Cerebellar nuclear complex (tissue), 1 donor: ENCODE data around the gene TMCO4.
"Not testable (repeated sequence)": the region's sequence is repeated elsewhere in the genome, so short reads cannot be mapped to it uniquely, and the experiment has no call there.

Experiments
- DNase-seq, 2 experiments: peaks; one replicate each; lab custom pipeline; 2025; lab: John Stamatoyannopoulos, UW

The TMCO4 gene

DNA sequence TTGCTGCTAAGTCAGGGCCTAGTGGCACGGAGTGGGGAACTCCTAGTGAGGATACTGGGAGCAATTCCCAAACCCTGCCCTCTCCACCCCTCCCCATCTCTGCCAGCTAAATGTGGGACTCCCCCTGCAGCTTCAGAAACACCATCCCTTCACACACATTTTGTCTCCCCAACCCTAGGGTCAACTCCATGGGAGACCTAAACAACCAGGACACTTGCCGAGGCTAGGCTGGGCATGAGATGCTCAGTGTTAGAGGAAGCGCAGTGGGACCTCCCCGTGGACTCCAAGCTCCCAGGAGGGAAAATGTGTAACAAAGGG, 13.9 kb upstream of the TMCO4 start:
- DNase-seq: no peak

DNA sequence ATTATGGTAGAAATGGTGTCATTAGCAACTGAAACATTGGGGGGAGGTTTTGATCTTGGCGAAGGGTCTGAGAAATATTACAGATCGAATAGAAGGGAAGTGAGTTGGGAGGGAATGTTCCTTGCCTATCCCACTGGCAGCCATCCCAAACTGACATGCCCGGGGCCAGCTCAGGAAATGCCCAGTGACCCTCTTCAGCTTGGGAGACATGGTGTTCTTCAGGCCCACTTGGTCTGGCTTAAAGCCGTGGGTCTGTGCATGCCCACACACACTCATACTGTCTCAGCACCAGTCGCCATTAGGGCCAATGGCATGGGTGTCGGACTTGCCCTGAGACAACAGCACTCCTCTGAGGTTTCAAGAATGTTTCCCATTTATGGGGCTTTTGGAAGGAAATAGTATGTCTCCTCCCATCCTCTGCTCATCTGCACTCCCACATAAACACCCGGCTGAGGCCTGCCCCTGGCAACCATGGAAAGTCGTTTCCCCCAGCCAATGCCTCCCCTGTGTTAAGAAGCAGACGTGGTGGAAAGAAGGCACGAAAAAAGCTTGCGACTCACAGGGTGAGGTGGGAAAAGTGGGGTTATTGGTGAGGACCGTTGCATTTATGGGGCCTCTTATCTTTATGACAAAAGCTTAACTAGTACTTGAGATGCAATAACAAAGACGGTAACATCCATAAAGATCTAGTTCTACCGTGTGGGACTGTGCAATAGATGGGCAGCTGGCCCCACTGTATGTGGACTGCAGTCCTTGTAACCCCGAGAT, 13.3 kb upstream of the TMCO4 start:
- no peak for DNase-seq

DNA sequence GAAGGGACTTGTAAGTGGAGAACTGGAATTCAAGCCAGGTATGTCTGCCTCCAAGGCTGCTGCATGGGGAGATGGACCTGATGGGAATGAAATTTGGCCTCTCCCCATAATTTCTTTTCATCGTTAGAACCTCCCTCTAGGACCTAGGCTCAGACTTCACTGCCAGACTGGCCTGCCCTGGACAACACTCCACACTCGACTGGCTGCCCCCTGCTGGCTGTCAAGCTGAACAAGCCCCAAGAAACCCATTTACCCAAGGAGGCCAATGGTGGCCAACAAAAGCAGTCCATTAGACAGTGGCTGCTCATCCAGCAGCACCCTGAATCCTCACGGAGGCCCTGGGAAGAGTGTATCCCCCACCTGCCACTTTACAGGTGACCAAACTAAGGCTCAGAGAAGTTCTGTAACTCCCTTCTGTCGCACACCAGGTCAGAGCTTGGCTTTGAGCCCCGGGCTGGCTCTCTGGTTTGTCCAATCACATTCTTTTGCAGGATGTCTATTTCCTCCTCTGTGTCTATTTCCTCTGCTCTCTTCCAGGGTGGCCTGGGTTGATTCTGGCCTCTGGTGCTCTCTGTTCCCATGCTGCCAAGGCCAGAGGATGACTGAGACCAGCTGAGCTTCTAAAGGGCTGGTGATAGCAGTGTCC, 11.6 kb upstream of the TMCO4 start:
- no peak for DNase-seq

DNA sequence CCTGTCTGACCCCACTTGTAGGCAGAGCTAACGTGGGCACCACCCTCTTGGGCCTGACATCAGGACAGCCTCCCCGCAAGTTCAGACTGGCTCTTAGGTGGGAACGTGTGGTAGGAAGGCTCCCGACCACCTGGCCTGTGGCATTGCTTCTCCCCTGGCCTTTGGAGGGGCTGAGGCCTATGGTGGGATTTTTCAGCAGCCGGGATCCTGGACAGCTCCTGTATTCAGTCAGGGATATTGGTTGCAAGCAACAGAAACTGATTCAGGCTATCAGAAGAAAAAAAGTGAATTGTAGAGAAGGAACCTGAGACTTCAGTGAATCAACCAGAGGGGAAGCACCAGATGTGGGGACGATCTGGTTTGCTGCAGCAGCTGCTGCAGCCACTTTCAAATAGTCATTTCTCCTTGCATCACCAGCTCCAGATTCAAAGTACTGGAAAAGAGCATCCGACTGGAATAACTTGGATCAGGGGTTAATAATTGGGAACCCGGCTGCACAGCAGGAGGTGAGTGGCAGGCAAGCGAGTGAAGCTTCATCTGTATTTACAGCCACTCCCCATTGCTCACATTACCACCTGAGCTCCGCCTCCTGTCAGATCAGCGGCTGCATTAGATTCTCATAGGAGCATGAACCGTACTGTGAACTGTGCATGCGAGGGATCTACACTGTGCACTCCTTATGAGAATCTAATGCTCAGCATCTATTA, 9.5 kb upstream of the TMCO4 start:
- DNase-seq: no peak

DNA sequence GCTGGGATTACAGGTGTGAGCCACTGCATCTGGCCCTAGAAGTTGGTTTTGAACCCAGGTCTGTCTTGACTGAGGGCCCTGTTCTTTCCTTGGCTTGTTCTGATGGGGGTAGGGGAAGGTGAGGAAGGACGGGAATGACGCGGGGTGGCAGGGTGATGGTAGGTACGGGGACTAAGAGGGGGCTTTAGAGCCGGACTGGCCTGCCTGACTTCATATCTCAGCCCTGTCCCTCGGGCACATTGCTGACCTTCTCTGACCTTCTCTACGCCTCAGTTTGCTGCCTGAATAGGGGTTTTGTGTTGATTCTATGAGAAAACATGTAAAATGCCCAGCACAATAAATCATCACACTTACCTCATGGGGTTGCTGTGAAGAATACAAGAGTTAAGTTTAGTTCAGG, 8.6 kb upstream of the TMCO4 start:
- DNase-seq: no peak

DNA sequence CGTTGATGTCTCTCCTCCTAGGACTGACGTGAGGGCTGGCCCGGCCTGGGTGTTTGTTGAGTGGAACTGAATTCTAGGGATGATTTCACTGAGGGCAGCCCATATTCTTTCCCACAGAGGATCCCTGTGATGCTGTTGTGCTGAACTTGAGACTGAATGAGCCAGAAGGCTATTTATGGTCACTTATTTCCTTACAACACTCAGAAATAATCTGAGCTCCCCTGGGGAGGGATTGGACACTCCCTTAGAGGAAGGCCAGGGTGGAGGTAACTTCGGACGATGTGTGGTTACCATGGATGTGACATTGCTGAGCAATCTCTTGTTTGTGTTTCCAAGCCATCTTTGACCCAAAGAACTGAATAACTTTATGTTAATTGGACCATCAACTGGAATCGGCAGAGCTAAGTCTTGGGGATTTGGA, 5.1 kb upstream of the TMCO4 start:
- no peak for DNase-seq

DNA sequence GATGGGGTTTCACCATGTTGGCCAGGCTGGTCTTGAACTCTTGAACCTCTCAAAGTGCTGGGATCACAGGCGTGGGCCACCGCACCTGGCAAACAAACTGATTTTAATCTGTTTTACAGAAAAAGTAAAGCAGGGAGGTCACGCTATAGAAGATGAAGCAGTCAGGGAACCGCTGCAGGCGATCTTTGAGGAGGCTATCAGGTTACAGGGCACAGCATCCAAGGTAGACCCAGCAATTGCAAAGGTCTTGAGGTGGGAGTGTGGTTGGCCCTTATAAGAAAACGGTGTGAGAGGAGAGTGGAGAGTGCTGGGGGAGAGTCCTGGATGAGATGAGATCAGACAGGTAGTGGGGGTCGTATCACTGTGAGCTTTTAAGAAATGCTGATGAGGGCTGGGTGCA, 2.6 kb upstream of the TMCO4 start:
- DNase-seq: no peak

DNA sequence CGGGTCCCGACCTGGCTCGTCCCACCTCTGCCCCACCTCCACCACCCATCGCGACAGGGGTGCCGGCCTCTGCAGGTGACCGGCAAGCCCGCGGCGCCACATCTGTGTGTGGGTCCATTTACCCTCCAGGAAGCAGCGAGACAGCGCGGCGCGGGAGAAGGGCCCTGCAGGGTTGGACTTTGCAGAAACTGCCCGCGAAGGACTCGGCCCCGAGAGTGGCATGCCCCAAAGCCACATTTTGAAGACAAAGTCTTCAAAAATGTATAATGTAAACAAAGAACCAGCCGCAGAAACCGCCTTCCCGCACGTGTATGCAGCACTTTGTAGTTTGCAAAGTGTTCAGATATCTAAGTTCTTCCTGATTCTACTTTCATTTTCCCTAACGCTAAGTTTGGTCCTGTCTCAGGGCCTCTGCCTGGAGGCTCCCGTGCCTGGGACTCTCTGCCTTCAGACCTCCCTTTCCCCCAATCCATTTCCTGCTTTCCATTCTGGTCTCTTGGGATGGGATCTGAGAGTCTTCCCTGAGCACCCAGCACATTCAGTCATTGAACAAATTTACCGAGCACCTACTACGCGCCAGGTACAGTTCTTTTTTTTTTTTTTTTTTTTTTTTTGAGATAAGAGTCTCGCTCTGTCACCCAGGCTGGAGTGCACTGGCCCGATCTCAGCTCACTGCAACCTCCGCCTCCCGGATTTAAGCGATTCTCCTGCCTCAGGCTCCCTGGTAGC, 524 bp upstream of the TMCO4 start:
- no peak for DNase-seq

DNA sequence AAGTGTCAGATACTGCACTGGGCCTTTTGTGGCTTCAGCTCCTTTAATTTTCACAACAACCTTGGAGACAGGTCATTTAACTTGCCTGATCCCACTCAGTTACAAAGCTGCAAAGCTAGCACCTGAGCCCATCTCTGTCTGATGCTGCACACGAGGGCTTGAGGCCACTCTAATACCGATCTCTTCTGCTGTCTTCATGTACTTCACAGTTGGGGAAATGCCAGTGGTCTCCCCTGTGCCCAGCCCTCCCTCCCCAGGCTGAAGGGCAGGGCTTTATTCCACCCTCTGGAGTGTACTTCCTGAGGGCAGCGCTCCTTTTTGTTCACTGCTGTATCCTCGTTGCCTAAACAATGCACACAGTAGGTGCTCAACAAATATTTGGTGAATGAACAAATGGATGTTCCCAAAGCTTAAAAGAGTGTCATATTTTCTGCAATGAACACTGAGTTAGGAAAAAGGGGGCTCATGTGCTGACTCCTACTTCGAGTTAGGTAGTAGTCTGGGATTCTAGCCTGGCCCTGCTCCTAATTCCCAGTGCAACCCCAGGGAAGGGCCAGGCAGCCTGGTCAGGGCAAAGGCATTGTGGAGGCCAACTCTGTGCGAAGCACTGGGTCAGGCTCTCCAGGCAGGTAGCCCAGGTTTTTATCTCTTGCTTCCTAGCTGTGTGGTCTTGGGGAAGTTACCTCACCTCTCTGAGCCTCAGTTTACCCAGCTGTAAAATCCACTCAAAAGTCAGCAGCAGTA, 1.1 kb downstream of the TMCO4 start:
- DNase-seq: no peak

DNA sequence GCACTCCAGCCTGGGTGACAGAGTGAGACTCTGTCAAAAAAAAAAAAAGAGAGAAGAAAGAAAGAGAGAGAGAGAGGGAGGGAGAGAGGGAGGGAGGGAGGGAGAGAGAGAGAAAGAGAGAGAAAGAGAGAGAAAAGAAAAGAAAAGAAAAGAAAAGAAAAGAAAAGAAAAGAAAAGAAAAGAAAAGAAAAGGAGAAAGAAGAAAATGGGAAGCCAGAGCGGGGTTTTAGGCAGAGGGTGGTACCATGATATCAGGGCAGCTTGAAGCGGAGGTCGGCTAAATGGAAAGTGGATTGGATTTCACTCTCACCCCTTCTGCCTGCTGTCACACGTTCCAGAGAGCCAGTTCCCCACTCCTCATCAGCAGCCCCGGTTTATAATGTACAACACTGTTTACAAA, 1.9 kb downstream of the TMCO4 start:
- DNase-seq: no peak

DNA sequence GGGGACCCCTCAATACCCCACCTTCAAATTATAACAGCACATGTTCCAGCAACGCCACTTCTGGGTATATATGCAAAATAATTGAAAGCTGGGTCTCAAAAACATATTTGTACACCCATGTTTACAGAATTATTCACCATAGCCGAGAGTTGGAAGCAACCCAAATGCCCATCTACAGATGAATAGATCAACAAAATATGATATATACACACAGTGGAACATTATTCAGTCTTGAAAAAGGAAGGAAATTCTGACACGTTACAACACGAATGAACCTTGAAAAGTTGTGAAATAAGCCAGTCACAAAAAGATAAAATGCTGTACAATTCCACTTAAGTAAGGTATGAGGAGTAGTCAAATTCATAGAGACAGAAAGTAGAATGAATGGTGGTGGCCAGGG, 5.1 kb downstream of the TMCO4 start:
- no peak for DNase-seq

DNA sequence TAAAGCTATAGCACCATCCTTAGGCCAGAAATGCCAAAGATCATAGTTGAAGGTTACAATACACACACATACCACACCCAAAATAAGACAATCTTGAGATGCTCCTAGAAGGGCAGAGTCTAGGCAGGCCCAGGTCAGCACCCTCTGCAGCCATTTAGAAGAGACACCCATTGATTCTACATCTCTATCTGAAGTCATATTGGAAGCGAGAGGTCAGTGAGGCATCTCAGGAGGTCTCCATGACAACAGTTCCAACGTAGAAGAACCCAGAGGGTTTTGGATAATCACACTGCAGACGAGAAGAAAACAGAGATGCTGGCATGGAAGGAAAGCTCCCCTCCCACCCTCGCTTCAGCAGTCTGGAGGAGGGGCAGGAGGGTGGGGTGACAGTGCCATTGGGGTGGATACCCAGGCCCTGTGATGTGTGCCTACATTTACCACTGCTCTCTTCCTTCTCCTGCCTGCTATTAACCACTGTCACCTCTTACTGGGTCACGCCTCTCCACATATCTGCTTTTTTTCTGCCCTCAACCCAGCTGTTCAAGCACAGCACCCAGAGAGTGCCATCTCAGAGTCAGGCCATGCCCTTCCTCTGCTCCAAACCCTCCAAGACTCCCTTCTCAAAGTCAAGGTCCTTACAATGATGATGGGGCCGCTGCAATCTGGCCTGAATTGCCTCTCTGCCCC, 6.2 kb downstream of the TMCO4 start:
- DNase-seq: no peak

DNA sequence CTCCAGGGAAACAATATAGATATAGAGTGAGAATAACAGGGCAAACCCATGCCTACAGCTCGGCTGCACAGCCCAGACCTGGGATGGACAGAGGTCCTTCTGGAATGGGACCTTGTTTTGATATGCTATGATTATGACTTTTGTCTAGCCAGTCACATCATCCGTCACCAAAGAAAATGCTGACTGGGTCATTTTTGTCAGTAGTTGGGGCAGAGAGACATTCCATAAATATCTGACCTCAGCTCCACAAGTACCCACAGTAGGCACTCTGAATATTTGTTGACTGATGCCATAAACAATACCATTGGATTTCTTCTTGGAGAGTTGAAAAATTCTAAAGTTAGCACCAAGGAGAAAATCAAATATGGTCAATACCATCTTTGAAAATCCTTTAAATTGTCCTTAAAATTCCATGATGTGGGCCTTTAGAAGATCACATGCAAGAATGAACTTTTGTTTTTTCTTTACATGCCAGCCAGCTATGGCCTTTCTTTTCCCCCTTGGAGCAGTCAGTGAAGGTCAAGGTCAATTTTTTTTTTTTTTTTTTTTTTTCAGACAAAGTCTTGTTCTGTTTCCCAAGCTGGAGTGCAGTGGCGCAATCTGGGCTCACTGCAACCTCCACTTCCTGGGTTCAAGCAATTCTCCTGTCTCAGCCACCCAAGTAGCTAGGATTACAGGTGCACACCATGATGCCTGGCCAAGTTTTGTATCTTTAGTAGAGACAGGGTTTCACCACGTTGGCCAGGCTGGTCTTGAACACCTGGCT, 7.3 kb downstream of the TMCO4 start:
- no peak for DNase-seq

DNA sequence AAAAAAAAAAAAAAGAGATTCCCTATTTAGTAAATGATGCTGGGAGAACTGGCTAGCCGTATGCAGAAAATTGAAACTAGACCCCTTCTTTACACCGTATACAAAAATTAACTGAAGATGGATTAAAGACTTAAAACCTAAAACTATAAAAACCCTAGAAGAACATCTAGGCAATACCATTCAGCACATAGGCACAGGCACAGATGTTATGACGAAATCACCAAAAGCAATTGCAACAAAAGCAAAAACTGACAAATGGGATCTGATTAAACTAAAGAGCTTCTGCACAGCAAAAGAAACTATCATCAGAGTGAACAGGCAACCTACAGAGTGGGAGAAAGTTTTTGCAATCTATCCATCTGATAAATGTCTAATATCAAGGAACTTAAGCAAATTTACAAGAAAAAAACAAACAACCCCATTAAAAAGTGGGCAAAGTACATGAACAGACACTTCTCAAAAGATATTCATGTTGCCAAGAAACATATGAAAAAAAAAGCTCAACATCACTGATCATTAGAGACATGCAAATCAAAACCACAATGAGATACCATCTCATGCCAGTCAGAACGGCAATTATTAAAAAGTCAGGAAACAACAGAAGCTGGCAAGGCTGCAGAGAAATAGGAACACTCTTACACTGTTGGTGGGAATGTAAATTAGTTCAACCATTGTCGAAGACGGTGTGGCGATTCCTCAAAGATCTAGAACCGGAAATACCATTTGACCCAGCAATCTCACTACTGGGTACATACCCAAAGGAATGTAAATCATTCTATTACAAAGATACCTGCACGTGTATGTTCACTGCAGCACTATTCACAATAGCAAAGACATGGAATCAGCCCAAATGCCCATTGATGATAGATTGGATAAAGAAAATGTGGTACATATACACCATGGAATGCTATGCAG, 9.4 kb downstream of the TMCO4 start:
- not testable (repeated sequence) for DNase-seq

DNA sequence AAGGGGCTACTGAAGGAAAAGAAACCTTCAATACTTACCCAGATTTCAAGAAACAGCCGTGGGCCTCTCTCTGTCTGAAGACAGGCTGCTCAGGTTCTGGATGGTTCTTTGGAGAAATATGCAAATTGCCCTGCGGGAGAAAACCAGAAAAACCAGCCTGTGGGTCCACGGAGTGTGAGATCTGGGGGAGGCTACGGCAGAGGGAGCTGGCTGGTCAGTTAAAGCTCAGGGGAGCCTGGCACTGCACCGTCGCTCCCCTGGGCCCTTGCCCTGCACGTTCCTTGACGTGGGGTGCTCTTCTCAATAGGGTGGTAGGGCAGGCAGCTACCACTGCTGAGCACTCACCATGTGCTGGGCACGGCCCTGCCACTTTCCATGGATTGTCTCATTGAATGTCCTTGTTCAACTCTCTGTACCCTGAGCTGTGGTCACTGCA, 12.7 kb downstream of the TMCO4 start:
- DNase-seq: no peak

DNA sequence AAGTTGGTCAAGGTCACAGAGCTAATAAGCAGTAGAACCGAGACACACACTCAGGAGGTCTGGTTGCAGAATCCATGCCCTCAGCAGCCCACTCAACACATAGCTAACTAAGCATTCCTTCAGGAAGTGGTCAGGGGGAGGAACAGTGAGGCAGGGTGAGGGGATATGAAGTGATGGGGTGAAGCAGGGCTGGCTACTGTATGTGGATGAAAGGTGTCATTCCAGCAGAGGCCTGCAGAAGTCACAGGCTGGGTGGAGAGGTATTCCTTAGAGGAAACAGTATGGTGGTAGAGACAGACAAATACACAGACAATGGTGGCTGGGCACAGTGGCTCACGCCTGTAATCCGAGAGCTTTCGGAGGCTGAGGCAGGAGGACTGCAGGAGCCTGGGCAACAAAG, 14.1 kb downstream of the TMCO4 start:
- DNase-seq: no peak

DNA sequence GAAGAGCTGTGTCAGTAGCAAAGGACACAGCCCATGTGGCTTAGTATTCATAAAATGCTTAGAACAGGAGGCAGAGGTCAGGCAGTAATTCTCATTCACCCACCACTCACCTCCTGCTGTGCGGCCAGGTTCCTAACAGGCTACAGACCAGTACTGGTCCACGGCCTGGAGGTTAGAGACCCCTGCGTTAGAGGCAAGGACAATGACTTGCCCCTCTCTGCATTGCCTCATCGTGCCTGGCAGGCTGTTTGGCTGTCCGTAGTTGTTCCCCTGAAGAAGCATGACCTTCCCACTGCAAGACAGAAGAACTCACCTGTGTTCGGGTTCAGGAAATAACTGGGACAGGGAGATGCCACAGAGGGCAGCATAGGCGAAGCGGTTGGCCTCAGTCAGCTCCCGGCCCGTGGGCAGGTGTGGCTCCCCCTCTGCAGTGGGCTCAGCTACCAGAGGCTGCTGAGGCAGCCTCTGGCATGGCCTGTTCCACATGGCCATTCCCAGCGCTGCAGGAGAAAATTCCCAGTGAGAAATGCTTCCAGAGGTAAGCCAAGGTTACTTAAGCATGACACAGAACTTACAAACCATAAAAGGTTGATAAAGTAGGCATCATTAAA, 19.3 kb downstream of the TMCO4 start:
- DNase-seq: no peak

DNA sequence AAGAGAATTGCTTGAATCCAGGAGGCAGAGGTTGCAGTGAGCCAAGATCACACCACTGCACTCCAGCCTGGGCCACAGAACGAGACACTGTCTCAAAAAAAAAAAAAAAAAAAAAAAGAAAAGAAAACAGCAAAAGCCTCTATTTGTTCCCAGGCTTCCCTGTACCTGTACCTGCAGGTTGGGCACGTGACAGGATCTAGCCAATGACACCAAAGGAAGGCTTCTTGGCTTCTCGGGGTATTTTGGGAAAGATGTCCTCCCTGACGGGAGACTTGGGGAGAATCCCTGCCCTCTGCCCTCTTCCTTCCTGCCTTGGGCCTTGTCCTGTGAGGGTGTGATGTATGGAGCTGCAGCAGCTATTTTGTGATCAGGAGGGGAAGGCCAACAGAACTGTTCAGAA, 22.8 kb downstream of the TMCO4 start:
- no peak for DNase-seq

DNA sequence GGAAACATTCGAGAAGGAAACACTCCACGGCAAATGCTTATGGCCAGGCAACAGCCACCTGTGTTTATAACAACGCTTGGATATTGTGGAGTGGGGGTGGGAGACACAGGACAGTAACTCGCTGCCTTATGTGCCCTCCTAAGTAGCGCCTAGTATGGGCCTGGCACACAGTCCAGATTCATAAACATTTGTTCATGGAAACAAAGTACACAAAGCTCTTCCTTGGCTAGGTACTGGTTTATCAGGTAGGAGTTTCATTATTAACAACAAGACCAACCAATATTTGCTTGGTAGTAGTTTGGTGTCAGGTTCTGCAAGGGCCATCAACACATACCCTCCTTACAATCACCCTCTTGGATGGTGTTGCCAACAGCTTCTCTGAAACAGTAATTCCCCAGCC, 23.4 kb downstream of the TMCO4 start:
- no peak for DNase-seq
